Urinary bladder (tissue), 4 donors: ENCODE results near the gene ETV3L. TPM values are rescaled to one million over a fixed set of nuclear protein-coding genes. Genes with fewer than 3 reads are reported as not detected.

Source experiments
- DNase-seq: peaks from one replicate; pipeline ENCODE4 v3.0.0-alpha.2; 2015; ENCODE audit errors: extremely low spot score
- H3K27ac ChIP-seq: one replicate; pipeline ENCODE4 v1.5.1; 2013; ENCODE audit warnings: low read depth, mild to moderate bottlenecking, moderate library complexity
- H3K36me3 ChIP-seq: one replicate; pipeline ENCODE4 v1.6.1; 2013; ENCODE audit warnings: mild to moderate bottlenecking, moderate library complexity; ENCODE audit not compliant: insufficient read depth
- H3K4me1 ChIP-seq: one replicate; pipeline ENCODE4 v1.6.1; 2013; ENCODE audit warnings: mild to moderate bottlenecking, moderate library complexity; ENCODE audit not compliant: insufficient read depth
- H3K4me3 ChIP-seq: one replicate; pipeline ENCODE4 v1.5.1; 2013; ENCODE audit warnings: low read depth, low read length
- WGBS: extraction: QIAGEN DNeasy Blood & Tissue Kit; methylation state at CpG from one replicate; pipeline ENCODE4 v1.1.7; 2013; 5-methylcytosine and 5-hydroxymethylcytosine counted together
- polyA plus RNA-seq: library from polyadenylated mRNA; stranded (reverse); fragments of 200-250 nt; gene quantifications from one replicate; pipeline ENCODE4 v1.2.3, GENCODE V29; 2013
- total RNA-seq: library from RNA; depleted of rRNA; stranded (reverse); fragments of >200 nt; gene quantifications from one replicate; pipeline ENCODE4 v1.2.3, GENCODE V29; 2014
- donor health status: healthy with polysubstance abuse.
- donor health status: healthy.

Gene ETV3L
- total and polyA plus RNA-seq, 2 donors: not detected

DNA sequence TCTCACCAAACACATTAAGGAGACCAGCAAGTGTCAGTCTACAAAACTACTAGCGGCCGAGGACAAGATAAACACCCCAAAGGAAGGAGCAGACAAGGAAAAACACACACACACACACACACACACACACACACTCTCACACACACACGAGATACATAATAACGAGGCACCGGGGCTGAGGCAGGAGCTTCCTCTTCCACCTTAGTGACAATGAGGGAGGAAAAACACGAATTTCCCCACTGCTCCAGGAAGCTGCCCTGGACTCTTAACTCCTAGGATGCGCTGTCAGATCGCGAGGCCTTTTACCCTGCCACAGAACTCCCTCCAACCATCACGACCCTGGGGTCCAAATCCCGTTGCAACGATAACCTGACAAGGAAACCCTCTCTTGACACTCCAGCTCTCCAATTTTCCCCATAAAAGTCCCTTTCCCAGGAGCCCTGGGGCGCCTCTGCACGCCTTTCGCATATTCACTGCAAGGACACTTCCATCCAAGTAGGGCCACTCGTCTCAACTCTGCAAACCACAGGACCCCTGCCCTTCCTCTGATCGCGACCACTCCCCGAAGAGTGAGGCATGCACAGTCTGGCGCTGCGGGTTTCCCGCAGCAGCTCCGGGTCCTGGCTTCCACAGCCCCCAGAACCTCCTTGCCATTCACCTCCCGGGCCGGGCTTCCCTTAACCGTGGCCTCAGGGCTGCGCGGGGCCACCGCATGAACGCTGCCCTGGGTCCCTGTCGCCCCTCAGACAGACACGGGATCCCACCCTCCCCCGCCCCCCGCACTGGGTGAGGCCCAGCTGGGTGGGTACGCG, 38.0 kb upstream of the ETV3L start:
- peak overlapping the region; percentile 90 for H3K4me3 ChIP-seq
- WGBS: under 1% methylated on average over 36 of the region's 36 CpGs
- no peaks in the 10 kb centered on the region for H3K36me3 ChIP-seq
- H3K4me1 ChIP-seq: peaks cover 1% of the 10 kb centered on the region
- no peak for DNase-seq
- peak overlapping the region; percentile 98 for H3K27ac ChIP-seq

DNA sequence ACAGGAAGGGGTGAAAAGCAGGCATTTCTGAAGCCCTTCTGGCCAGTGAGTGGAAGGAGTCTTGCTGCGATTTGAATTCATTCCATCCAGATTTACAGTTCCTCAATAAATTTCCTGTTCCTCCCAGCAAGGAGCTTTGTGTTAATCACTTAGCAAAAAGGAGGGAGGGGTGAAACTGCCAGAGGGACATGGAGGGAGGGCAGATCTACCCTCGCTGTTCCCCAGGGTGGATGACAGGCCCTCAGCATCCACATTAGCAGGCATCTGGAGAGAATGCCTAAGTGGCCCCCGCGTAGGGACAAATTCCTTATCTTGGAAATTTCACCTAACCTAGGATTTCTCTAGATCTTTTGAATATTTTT, 37.4 kb upstream of the ETV3L start:
- no peak overlapping the region for H3K27ac ChIP-seq
- no peak for DNase-seq

DNA sequence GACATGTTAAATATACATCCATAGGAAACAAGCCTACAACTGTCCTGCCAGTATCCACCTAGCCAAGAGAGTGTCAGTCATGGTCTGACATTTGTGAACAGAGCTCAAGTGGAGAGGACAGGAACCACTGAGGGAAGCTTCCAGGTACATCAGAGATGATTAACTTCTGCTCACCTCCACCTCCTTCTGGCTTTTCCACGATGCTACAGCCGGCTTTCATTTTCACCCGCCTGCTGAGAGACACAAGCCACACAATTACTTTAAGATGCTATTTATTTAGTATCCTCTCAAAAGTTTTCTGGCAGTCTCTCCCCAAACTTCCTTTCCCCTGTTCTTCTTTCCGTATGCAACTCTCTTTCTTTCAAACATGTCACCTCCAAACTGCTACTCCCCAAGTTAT, 36.5 kb upstream of the ETV3L start:
- Histone ChIP-seq H3K36me3 (peaks cover 2% of the 10 kb centered on the region), H3K4me1 (peaks cover 1% of the 10 kb centered on the region), H3K27ac (no peak overlapping the region), H3K4me3 (no peak overlapping the region)
- no peak for DNase-seq
- 56% methylated on average over 4 of the region's 4 CpGs for WGBS

More for the DNA sequence above, 37.4 kb upstream of the ETV3L start:
- no peaks in the 10 kb centered on the region for H3K36me3 ChIP-seq
- H3K4me1 ChIP-seq: peaks cover 1% of the 10 kb centered on the region
- peak overlapping the region; percentile 90 for H3K4me3 ChIP-seq
- WGBS: 7% methylated on average over 4 of the region's 4 CpGs

DNA sequence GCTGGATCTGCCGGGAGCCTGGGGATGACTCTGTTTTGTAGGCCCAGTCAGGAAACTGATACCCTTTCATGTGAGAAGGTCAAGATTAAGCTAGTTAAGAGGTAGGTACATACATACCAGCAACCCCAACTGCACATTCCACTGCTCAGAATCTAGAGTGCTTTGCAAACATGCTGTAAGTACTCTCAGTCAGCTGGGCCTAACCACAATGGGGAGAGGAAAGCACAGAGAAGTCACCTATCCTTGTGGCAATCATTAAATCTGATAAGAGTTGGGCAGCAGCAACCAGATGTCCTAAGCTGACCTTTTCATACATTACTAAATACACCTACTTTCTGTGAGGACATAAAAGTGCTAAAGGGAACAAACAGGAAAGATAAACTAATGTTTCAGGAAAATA, 36.0 kb upstream of the ETV3L start:
- WGBS: 44% methylated on average over 1 of the region's 1 CpG
- H3K4me1 ChIP-seq: peaks cover 1% of the 10 kb centered on the region
- no peak for DNase-seq
- no peak overlapping the region for H3K27ac ChIP-seq
- peaks cover 3% of the 10 kb centered on the region for H3K36me3 ChIP-seq
- H3K4me3 ChIP-seq: no peak overlapping the region

DNA sequence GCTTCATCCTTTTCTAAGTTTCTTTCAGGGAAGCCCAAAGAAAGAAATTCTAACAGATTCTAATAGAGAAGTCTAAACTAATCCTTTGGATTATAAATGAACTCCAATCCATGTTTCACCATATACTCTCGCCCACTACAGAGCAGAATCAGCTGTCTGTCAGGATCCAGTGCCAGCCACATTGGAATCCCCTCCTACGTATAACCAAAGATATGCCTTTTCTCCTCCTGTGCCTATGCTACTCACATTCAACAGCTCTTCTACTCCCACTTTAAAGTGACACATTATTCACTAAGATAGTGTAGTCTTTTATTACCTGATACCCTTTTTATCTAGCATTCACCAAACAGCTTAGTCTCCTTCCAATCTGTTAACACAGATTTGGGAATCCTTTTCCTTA, 35.5 kb upstream of the ETV3L start:
- 84% methylated on average over 2 of the region's 2 CpGs for WGBS
- Histone ChIP-seq H3K4me3 (no peak overlapping the region), H3K36me3 (peaks cover 3% of the 10 kb centered on the region), H3K4me1 (peaks cover 1% of the 10 kb centered on the region), H3K27ac (no peak overlapping the region)
- no peak for DNase-seq

DNA sequence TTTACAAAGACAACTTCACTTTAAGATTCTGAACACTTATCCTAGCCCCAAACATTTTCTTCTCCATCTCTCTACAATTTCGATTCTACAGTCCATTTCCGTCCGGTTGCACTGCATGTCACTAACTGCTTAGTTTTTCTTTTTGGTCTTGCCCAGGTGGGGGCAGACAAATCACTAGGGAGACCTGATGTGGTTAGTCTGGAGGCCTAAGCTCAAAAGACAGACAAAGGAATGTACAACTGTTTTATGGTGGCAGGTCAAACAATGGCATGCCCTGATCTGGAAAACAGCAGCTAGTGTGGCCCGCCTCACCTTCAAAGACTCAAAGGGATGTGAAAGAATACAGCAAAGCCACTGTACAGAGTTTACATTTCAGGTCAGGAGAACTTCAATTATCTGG, 34.8 kb upstream of the ETV3L start:
- H3K36me3 ChIP-seq: peaks cover 3% of the 10 kb centered on the region
- WGBS: 92% methylated on average over 4 of the region's 4 CpGs
- no peak for DNase-seq

DNA sequence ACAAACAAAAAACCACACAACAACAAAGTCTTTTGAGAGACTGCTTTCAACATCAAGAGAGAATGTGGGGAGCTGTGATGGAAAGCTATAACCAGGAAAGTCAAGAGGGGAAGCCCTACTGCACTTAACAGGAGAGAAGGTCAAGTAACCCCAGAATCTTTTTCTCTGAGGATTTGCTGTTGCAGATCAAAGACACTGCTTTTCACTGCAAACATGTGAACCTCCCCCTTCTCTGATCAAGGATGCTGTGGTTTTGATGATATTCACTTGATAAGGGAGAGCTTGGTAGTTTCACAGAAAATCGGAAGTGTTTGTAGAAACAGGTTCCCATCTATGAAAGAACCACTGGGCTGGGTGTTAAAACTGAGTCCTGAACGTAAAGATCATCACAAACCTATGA, 33.8 kb upstream of the ETV3L start:
- Histone ChIP-seq H3K27ac (no peak overlapping the region), H3K36me3 (peaks cover 3% of the 10 kb centered on the region), H3K4me1 (peaks cover 1% of the 10 kb centered on the region), H3K4me3 (no peak overlapping the region)
- DNase-seq: no peak
- WGBS: 71% methylated on average over 2 of the region's 2 CpGs

More for the DNA sequence above, 34.8 kb upstream of the ETV3L start:
- no peak overlapping the region for H3K4me3 ChIP-seq
- H3K27ac ChIP-seq: no peak overlapping the region
- H3K4me1 ChIP-seq: peaks cover 1% of the 10 kb centered on the region

DNA sequence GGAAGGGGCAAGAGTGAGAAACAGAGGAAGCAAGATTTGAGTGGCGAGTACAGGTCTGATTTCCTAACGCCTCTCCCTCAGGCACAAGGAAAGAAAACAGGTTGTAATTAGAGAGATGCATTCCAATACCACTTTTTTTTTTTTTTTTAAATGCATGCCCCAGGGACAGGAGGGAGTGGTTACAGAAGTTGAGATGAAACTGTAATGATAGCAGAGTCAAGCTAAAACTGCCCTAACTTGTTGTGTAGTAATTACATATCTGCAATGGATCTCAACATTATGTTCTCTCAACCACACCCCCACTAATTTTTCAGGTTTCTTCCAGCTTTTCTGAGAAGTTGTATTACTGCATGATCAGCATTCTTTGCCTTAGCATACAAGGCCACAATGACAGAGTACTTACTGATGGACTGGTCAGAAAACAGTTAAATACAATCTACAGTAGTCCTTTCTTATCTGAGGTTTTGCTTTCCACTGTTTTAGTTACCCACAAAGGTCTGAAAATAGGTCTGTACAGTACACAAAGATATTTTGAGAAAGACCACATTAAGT, 33.1 kb upstream of the ETV3L start:
- 61% methylated on average over 2 of the region's 2 CpGs for WGBS
- no peak overlapping the region for H3K4me3 ChIP-seq
- peaks cover 1% of the 10 kb centered on the region for H3K4me1 ChIP-seq
- peaks cover 3% of the 10 kb centered on the region for H3K36me3 ChIP-seq
- H3K27ac ChIP-seq: no peak overlapping the region
- peak; percentile 60 for DNase-seq

DNA sequence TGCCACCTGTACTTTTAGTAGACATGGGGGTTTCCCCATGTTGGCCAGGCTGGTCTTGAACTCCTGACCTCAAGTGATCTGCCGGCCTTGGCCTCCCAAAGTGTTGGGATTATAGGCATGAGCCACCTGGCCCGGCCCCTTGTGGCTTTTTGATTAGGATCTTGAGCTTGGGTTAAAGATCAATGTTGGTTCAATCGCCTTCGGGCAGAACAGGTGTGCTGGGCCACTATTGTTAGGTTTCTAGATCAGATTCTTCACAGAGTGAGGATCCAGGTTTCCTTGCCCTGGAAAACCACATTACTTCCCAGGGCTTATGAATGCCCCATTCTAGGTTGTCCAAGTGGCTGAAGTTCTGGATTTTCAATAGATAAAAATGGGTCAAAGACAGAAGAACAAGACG, 32.5 kb upstream of the ETV3L start:
- Histone ChIP-seq H3K4me1 (peaks cover 1% of the 10 kb centered on the region), H3K4me3 (no peak overlapping the region), H3K27ac (peak overlapping the region; percentile 56), H3K36me3 (peaks cover 3% of the 10 kb centered on the region)
- 80% methylated on average over 5 of the region's 5 CpGs for WGBS
- DNase-seq: no peak

DNA sequence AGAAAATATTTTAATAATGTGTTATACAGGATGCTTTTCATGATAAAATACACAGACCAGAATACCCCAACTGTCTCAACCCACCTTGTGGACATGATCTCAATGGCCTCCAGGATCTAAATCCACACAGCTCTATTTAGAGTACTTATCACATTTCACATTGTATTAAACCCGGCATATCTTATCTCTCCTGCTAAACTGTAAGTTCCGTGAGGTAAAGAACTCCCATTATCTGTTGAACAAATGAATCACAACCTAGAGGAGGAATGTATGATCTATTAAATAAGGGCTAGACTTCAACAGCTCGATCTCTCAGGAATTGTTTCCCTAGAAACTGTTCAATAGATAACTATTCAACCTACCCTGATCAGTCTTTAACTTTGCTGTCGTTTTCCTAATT, 31.7 kb upstream of the ETV3L start:
- Histone ChIP-seq H3K27ac (no peak overlapping the region), H3K4me1 (peaks cover 1% of the 10 kb centered on the region), H3K4me3 (no peak overlapping the region), H3K36me3 (peaks cover 4% of the 10 kb centered on the region)
- WGBS: 59% methylated on average over 4 of the region's 4 CpGs
- DNase-seq: no peak

DNA sequence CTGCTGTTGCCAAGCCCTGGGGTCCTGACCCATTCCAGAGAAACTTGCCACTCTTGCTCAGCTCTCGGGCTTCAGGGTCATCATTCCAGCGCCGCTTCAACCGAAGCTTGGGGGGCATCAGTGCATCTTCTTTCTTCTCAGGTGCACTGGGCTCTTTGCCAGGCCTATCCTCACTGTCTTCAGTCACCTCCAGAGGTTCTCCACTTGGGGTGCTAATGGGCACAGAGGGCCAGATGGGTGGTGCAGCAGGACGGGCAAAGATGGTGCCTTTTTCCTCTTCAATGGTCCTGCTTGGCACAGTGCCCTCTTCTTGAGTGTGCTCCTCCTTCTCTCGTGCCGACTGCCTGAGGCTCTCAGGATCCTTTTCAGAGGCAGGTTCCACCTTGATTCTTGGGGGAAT, 25.2 kb upstream of the ETV3L start:
- no peak for DNase-seq
- no peak overlapping the region for H3K27ac ChIP-seq
- WGBS: 78% methylated on average over 7 of the region's 7 CpGs
- H3K4me3 ChIP-seq: no peak overlapping the region
- no peaks in the 10 kb centered on the region for H3K4me1 ChIP-seq
- peaks cover 5% of the 10 kb centered on the region for H3K36me3 ChIP-seq

DNA sequence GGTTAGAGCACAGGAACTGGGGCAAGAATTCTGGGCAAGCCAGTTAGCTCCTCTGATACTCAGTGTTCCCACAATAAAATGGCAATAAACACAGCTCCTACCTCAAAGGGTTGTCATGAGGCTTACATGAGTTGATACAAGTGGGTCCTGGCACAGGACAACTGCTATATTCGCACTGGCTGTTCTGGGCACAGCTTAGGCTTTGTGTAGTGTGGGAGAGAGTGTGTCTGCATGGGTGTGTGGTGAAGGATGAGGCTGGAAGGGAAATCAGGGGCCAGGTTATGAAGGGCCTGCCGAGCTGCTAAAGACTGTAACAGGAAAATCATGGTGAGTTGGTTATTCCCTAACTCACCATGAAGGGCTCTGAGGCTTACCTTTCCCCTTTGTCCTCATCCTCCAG, 19.8 kb upstream of the ETV3L start:
- Histone ChIP-seq H3K4me1 (no peaks in the 10 kb centered on the region), H3K4me3 (no peak overlapping the region), H3K27ac (no peak overlapping the region), H3K36me3 (no peaks in the 10 kb centered on the region)
- 89% methylated on average over 2 of the region's 2 CpGs for WGBS
- no peak for DNase-seq

DNA sequence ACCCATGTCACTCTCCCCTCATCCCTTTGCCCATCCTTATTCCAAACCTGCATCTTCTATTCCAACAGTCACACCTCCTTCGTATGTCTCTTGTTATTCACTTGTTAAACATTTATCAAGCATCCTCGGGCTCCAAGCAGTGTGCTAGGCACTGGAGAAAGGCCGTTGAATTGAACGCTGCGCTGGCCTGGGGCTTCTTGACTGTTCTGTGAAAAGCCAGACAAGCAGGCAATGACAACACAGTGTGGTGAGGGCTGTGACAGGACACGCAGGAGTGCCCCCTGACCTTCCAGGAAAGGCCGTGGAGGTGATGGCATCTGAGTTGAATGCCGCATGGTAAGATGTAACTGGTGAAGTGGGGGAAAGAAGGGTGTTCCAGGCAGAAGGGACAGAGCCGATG, 19.4 kb upstream of the ETV3L start:
- no peak overlapping the region for H3K4me3 ChIP-seq
- no peaks in the 10 kb centered on the region for H3K4me1 ChIP-seq
- WGBS: 88% methylated on average over 9 of the region's 9 CpGs
- DNase-seq: no peak
- no peak overlapping the region for H3K27ac ChIP-seq
- H3K36me3 ChIP-seq: no peaks in the 10 kb centered on the region

DNA sequence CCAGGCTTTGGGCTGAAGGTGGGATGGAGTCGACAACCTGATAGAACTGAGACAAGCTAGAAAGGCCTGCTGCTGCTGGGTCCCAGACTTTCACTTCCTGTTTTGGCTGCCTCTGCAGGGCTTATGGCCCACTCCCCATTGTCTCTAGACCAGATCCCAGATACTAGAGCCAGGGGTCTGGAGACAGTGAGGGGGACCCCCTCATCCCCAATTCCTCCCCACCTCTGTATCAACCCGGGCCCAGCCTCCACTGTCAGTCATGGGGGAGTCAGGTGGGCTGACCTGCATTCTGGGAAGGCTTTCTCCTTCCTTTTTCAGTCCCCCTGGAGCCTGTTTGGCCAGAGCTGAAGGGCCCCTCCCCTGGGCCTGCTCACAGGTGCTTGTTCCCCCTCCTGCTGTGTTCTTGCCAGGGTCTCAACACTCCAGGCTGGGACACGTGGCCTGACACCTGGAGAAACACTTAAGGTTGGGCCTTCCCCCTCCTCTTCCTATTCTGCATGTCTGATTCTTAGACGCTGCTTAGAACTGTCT, 18.0 kb upstream of the ETV3L start:
- Histone ChIP-seq H3K27ac (no peak overlapping the region), H3K36me3 (no peaks in the 10 kb centered on the region), H3K4me3 (no peak overlapping the region), H3K4me1 (no peaks in the 10 kb centered on the region)
- no peak for DNase-seq
- WGBS: 62% methylated on average over 4 of the region's 4 CpGs
